ENCODE data around the gene UCMA.

UCMA gene

GRCh38 chr10:13231808-13232207 is 2.4 kb downstream of the UCMA start:
- DNase-seq = no peak

- DNase-seq = no peak
Measured at GRCh38 chr10:13231190-13231589, 3.0 kb downstream of the UCMA start.

GRCh38 chr10:13227031-13227430 is 7.1 kb downstream of the UCMA start:
- no peak for DNase-seq

GRCh38 chr10:13225601-13226000 is 8.6 kb downstream of the UCMA start:
- no peak for DNase-seq

GRCh38 chr10:13224210-13224995 is 9.8 kb downstream of the UCMA start:
- DNase-seq = no peak

- no peak for DNase-seq
Measured at GRCh38 chr10:13223241-13223640, 10.9 kb downstream of the UCMA start.

- no peak for DNase-seq
Measured at GRCh38 chr10:13222566-13222965, 11.6 kb downstream of the UCMA start.

- no peak for DNase-seq
Measured at GRCh38 chr10:13222151-13222550, 12.0 kb downstream of the UCMA start.

GRCh38 chr10:13221572-13221971 is 12.6 kb downstream of the UCMA start:
- DNase-seq = no peak

- DNase-seq = no peak
Measured at GRCh38 chr10:13219685-13220670, 14.2 kb downstream of the UCMA start.

GRCh38 chr10:13218878-13219277 is 15.3 kb downstream of the UCMA start:
- no peak for DNase-seq

- DNase-seq = no peak
Measured at GRCh38 chr10:13213163-13213562, 21.0 kb downstream of the UCMA start.

GRCh38 chr10:13206546-13207443 is 27.4 kb downstream of the UCMA start:
- DNase-seq = peak; percentile 1

GRCh38 chr10:13206091-13206490 is 28.1 kb downstream of the UCMA start:
- no peak for DNase-seq

GRCh38 chr10:13201132-13201531 is 33.0 kb downstream of the UCMA start:
- DNase-seq = no peak

- no peak for DNase-seq
Measured at GRCh38 chr10:13195016-13195415, 39.2 kb downstream of the UCMA start.

GRCh38 chr10:13193637-13194036 is 40.5 kb downstream of the UCMA start:
- DNase-seq = no peak

GRCh38 chr10:13191362-13191761 is 42.8 kb downstream of the UCMA start:
- DNase-seq = no peak

- no peak for DNase-seq
Measured at GRCh38 chr10:13190816-13191215, 43.4 kb downstream of the UCMA start.

- no peak for DNase-seq
Measured at GRCh38 chr10:13189961-13190360, 44.2 kb downstream of the UCMA start.

- DNase-seq = no peak
Measured at GRCh38 chr10:13188593-13188992, 45.6 kb downstream of the UCMA start.

- no peak for DNase-seq
Measured at GRCh38 chr10:13187135-13187534, 47.0 kb downstream of the UCMA start.

All from midbrain (tissue), 1 donor.